Upper lobe of right lung (tissue), 1 donor: ENCODE results near the gene RFK. TPM values are rescaled to one million over a fixed set of nuclear protein-coding genes. Genes with fewer than 3 reads are reported as not detected.

Source experiments
- ATAC-seq: fragments of 200-7000 bp; cut with Tn5 transposase; one replicate; pipeline ENCODE4 v1.9.1; 2020; ENCODE audit warnings: mild to moderate bottlenecking, moderate library complexity
- DNase-seq: peaks from one replicate; pipeline ENCODE4 v3.0.0-alpha.2; 2020
- H3K27ac ChIP-seq: fragments of 200-600 bp; one replicate; pipeline ENCODE4 v1.8.0; 2022
- H3K27me3 ChIP-seq: fragments of 200-600 bp; one replicate; pipeline ENCODE4 v1.8.0; 2022; ENCODE audit warnings: mild to moderate bottlenecking
- H3K36me3 ChIP-seq: fragments of 200-600 bp; one replicate; pipeline ENCODE4 v1.8.0; 2022
- H3K4me1 ChIP-seq: fragments of 200-600 bp; one replicate; pipeline ENCODE4 v1.8.0; 2022
- H3K4me3 ChIP-seq: fragments of 200-600 bp; one replicate; pipeline ENCODE4 v1.8.0; 2022; ENCODE audit warnings: mild to moderate bottlenecking
- H3K9me3 ChIP-seq: fragments of 200-600 bp; one replicate; pipeline ENCODE4 v1.8.0; 2022
- intact Hi-C: fragments of 100-400 bp; cut with DNase I; formaldehyde crosslinking; loops from one replicate; pipeline ENCODE4 v1.11.0; 2022
- total RNA-seq: library from RNA; stranded (reverse); fragmentation: NEBNext Ultra II Directional; extraction: Animal tissue kit (Norgen Biotek cat#: 25700); gene quantifications from one replicate; pipeline ENCODE4 v1.2.1, GENCODE V29; 2021
- TF ChIP-seq, protein P1 (sequence below): fragments of 200-600 bp; IDR thresholded peaks from one replicate; pipeline ENCODE4 v1.8.0; 2022; ENCODE audit warnings: antibody characterized with exemption
- donor health status: DM: no; HTN: yes; CAD: no; lungs with severe emphysema.

Gene RFK
- total RNA-seq, 1 donor from 2014 or later, result 19.4 TPM

DNA sequence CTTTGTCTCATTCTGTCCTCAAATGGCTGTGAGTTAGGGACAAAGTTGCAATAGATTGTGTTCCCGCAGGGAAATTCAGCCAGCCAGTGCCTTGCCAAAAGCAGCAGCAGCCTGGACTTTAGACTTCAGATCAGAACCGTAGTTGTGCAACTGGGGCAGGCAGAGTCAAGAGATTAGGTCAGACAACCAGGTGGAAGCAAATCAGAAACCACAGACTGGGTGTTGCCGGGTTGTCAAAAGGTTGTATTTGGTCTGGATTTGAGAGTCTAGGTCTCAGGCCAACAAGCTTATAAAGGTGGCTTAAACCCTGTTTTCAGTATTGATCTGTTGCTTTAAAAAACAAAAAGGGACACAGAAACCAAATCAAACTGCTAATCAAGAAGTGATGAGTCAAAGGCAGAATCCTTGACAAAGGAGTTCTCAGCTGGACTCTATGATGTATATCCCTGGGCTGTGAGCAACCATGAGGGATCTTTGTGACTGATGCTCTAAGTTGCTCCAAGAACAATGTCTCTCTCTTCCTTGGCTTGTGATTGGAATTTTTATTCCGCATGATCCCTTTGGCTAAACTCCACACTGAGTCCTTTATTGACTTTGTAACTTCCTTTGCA lies 20.9 kb downstream of the RFK start:
- DNase-seq, result no peak

DNA sequence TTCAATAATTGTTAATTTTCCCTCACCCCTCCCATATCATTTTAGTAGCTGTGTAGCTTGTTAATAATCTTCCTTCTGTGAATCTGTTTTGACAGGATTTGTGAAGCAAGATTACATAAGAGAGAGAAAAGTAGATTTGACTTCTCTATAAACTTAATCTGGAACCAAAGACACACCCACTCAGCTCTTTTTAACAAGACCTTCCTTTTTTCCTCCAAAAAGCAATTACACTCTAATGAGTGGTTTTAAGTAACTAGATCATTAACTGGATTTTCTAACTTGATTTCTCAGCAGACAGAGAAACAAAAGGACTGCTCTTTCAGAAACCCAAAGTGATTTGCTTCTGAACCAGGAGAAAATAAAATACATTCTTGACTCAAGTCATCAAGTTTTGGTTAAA lies 21.9 kb downstream of the RFK start:
- H3K36me3 ChIP-seq, result no peaks in the 10 kb centered on the region
- H3K27ac ChIP-seq, result no peak overlapping the region
- no peaks in the 10 kb centered on the region for H3K27me3 ChIP-seq
- peaks cover 17% of the 10 kb centered on the region for H3K4me1 ChIP-seq
- no peak for ATAC-seq
- H3K4me3 ChIP-seq, result no peak overlapping the region
- TF ChIP-seq, protein P1, sequence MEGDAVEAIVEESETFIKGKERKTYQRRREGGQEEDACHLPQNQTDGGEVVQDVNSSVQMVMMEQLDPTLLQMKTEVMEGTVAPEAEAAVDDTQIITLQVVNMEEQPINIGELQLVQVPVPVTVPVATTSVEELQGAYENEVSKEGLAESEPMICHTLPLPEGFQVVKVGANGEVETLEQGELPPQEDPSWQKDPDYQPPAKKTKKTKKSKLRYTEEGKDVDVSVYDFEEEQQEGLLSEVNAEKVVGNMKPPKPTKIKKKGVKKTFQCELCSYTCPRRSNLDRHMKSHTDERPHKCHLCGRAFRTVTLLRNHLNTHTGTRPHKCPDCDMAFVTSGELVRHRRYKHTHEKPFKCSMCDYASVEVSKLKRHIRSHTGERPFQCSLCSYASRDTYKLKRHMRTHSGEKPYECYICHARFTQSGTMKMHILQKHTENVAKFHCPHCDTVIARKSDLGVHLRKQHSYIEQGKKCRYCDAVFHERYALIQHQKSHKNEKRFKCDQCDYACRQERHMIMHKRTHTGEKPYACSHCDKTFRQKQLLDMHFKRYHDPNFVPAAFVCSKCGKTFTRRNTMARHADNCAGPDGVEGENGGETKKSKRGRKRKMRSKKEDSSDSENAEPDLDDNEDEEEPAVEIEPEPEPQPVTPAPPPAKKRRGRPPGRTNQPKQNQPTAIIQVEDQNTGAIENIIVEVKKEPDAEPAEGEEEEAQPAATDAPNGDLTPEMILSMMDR, result no peak
- DNase-seq, result no peak
- H3K9me3 ChIP-seq, result no peaks in the 10 kb centered on the region
- intact Hi-C loops, result no loop called here

More for the DNA sequence above, 20.9 kb downstream of the RFK start:
- H3K36me3 ChIP-seq, result no peaks in the 10 kb centered on the region
- TF ChIP-seq, protein P1, result no peak
- no peak overlapping the region for H3K27ac ChIP-seq
- H3K4me1 ChIP-seq, result peaks cover 17% of the 10 kb centered on the region
- no peaks in the 10 kb centered on the region for H3K9me3 ChIP-seq
- H3K4me3 ChIP-seq, result no peak overlapping the region
- no peaks in the 10 kb centered on the region for H3K27me3 ChIP-seq
- intact Hi-C loops, result no loop called here
- peak; percentile 75 for ATAC-seq

DNA sequence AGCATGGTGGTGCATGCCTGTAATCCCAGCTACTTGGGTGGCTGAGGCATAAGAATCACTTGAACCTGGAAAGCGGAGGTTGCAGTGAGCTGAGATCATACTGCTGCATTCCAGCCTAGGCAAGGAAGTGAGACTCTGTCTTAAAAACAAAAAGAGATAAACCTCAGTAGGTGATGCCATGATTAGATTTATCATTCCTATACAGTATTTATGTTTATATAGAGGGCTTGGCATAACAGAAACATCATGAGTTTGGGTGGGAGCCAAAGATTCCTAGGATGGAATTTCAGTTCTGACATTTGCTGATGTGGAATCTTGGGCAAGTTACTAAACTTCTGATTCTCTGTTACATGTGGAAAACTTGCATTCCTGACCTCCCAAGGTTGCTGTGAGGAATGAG lies 22.3 kb downstream of the RFK start:
- Histone ChIP-seq H3K36me3 (no peaks in the 10 kb centered on the region), H3K27me3 (no peaks in the 10 kb centered on the region), H3K27ac (no peak overlapping the region), H3K9me3 (no peaks in the 10 kb centered on the region), H3K4me1 (peaks cover 17% of the 10 kb centered on the region), H3K4me3 (no peak overlapping the region)
- ATAC-seq (no peak), DNase-seq (no peak)
- intact Hi-C loops, result no loop called here
- TF ChIP-seq, protein P1, result no peak

DNA sequence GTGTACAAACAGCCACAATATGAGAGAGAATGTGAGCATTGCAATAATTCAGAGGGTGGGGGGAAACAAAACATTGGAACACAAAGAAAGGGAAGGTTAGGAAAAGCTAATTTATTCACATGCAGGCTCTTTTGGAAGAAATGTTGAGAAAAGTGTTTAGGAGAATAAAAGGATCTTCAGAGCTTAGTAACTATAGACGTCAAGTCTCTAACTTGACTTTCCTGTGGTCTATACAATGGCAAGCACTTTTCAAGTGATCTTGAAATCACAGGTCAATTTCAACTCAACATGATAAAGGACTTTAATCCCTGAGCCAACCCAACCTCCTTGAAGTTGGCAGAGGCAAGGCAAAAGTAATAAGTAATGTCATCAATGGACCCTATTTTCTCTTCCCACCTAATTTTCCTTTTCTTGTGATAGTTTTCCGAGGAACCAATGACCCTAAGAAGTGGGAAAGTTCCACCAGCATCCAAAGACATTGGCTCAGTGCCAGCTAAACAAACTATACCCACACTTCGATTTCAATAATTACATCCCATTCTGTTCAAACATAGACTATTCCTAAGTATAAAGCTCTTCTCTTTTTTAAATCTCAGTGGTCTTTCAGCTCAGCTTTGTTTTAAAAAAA lies 23.7 kb downstream of the RFK start:
- TF ChIP-seq, protein P1, result no peak
- DNase-seq (no peak), ATAC-seq (no peak)
- peaks cover 14% of the 10 kb centered on the region for H3K4me1 ChIP-seq
- no peak overlapping the region for H3K4me3 ChIP-seq
- H3K27ac ChIP-seq, result no peak overlapping the region
- intact Hi-C loops, result no loop called here
- H3K27me3 ChIP-seq, result no peaks in the 10 kb centered on the region
- H3K9me3 ChIP-seq, result no peaks in the 10 kb centered on the region
- H3K36me3 ChIP-seq, result no peaks in the 10 kb centered on the region

DNA sequence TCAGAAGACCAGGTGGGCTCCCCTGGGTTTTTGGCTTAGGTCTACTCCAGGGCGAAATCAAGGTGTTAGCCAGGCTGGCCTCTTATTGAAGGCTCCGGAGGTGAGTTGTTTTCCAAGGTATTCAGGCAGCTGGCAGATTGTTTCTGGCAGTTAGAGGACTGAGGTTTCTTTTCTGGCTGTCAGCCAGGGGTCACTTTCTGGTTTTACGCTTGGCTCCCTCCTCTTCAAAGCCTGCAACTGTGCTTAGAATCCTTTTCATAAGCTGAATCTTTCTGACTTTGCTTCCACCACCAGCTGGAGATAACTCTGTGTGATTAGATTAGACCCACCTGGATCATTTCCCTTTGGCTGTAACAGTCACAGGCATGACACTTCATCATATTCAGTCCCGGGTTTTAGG lies 24.6 kb downstream of the RFK start:
- Histone ChIP-seq H3K36me3 (no peaks in the 10 kb centered on the region), H3K4me3 (no peak overlapping the region), H3K27me3 (no peaks in the 10 kb centered on the region), H3K4me1 (peaks cover 5% of the 10 kb centered on the region), H3K9me3 (no peaks in the 10 kb centered on the region), H3K27ac (no peak overlapping the region)
- TF ChIP-seq, protein P1, result no peak
- intact Hi-C loops, result no loop called here
- ATAC-seq, result no peak
- DNase-seq, result no peak
